Astrocyte (in vitro differentiated cells and primary cell): ENCODE results near the gene FAM3A.

Experiments used
- EZH2 ChIP-seq: IDR thresholded peaks from 2 replicates; pipeline ENCODE4 v1.6.1; 2012; ENCODE audit warnings: mild to moderate bottlenecking, low read length, inconsistent platforms; ENCODE audit not compliant: insufficient read depth
- TF ChIP-seq, protein P1 (sequence below): IDR thresholded peaks from 2 replicates; pipeline ENCODE4 v1.5.1; 2011; ENCODE audit warnings: low read depth, mild to moderate bottlenecking, inconsistent platforms, low read length, moderate library complexity; ENCODE audit not compliant: insufficient read depth

DNA sequence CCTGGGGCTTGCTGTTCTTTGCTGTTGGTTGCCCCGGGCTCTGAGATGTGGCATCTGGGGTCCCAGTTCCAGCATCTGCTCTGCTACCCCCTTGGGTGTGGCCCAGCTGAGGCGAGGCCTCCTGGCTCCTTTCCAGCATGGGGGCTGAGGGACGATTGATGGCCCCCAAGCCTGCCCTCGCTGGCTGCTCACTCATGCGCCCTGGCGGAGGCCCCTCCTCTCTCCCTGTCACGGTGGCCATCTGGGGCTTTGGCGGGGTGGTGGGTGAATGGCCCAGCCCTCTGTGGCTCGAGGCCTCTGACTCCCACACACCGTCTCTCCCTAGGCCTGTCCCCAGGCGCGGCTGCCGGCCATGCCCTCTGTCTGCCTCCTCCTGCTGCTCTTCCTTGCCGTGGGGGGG lies 56.2 kb downstream of the FAM3A start:
- TF ChIP-seq, protein P1, sequence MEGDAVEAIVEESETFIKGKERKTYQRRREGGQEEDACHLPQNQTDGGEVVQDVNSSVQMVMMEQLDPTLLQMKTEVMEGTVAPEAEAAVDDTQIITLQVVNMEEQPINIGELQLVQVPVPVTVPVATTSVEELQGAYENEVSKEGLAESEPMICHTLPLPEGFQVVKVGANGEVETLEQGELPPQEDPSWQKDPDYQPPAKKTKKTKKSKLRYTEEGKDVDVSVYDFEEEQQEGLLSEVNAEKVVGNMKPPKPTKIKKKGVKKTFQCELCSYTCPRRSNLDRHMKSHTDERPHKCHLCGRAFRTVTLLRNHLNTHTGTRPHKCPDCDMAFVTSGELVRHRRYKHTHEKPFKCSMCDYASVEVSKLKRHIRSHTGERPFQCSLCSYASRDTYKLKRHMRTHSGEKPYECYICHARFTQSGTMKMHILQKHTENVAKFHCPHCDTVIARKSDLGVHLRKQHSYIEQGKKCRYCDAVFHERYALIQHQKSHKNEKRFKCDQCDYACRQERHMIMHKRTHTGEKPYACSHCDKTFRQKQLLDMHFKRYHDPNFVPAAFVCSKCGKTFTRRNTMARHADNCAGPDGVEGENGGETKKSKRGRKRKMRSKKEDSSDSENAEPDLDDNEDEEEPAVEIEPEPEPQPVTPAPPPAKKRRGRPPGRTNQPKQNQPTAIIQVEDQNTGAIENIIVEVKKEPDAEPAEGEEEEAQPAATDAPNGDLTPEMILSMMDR: no peak
- no peak for TF ChIP-seq EZH2
